ENCODE measurements around the gene MYO18B.

DNA sequence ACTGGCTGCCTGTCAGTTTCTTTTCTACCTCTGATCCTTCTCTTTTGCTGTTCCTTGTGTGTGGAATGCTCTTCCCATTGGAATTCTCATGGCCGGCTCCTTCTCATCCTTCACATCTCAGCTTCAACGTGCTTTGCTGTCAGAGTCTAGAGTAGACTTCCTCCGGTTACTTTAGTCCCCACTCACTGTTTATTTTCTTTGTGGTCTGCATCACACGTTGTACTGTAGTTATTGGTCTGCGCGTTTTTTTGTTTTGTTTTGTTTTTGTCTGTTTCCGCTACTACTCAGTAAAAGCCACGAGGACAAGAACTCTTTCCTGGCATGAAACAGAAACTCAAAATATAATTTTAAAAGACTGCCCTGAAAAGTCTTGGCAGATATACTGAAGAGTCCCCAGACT is 305.9 kb downstream of the MYO18B start:
- no peak for TF ChIP-seq EP300 (IDR thresholded peaks at IDR 0.05; ENCODE audit: borderline replicate concordance)
- no peak for TF ChIP-seq YY1 (IDR thresholded peaks at IDR 0.05; ENCODE audit: low read depth)
- TF ChIP-seq RAD21 (IDR thresholded peaks at IDR 0.05; ENCODE audit: low read depth), result no peak
- no peak for TF ChIP-seq NFIC (IDR thresholded peaks at IDR 0.05)
- no peak for TF ChIP-seq TEAD4 (IDR thresholded peaks at IDR 0.05)
- TF ChIP-seq ZBTB7A (IDR thresholded peaks at IDR 0.05; ENCODE audit: low read depth), result no peak
- TF ChIP-seq MAX (IDR thresholded peaks at IDR 0.05), result no peak
- no peak for TF ChIP-seq TAF1 (IDR thresholded peaks at IDR 0.05; ENCODE audit: low read depth)
- TF ChIP-seq FOXM1 (IDR thresholded peaks at IDR 0.05; ENCODE audit: borderline replicate concordance, low read depth), result no peak
- no peak for TF ChIP-seq CEBPB (IDR thresholded peaks at IDR 0.05)
- no peak for TF ChIP-seq CREB1 (IDR thresholded peaks at IDR 0.05; ENCODE audit: low read depth)
- no peak for TF ChIP-seq TCF12 (IDR thresholded peaks at IDR 0.05; ENCODE audit: low read depth)
- no peak for TF ChIP-seq EGR1 (IDR thresholded peaks at IDR 0.05)
- TF ChIP-seq, protein P1, sequence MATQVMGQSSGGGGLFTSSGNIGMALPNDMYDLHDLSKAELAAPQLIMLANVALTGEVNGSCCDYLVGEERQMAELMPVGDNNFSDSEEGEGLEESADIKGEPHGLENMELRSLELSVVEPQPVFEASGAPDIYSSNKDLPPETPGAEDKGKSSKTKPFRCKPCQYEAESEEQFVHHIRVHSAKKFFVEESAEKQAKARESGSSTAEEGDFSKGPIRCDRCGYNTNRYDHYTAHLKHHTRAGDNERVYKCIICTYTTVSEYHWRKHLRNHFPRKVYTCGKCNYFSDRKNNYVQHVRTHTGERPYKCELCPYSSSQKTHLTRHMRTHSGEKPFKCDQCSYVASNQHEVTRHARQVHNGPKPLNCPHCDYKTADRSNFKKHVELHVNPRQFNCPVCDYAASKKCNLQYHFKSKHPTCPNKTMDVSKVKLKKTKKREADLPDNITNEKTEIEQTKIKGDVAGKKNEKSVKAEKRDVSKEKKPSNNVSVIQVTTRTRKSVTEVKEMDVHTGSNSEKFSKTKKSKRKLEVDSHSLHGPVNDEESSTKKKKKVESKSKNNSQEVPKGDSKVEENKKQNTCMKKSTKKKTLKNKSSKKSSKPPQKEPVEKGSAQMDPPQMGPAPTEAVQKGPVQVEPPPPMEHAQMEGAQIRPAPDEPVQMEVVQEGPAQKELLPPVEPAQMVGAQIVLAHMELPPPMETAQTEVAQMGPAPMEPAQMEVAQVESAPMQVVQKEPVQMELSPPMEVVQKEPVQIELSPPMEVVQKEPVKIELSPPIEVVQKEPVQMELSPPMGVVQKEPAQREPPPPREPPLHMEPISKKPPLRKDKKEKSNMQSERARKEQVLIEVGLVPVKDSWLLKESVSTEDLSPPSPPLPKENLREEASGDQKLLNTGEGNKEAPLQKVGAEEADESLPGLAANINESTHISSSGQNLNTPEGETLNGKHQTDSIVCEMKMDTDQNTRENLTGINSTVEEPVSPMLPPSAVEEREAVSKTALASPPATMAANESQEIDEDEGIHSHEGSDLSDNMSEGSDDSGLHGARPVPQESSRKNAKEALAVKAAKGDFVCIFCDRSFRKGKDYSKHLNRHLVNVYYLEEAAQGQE (IDR thresholded peaks at IDR 0.05; ENCODE audit: low read depth), result no peak
